Prostate gland (tissue), 2 donors: ENCODE measurements around the gene IL1RAPL2.

Experiments used
- CTCF ChIP-seq, 4 experiments: fragments of 200-600 bp in 2 of 4; fragments of 450-650 bp in 2 of 4; sonication (generic) in 2 of 4; IDR thresholded peaks; 1 replicate in 3 of 4; 2 replicates in 1 of 4; pipeline ENCODE4 v1.5.1; 2016 to 2019; ENCODE audit warnings: antibody characterized with exemption in 4 of 4, mild to moderate bottlenecking in 2 of 4, moderate library complexity in 2 of 4
- POLR2A ChIP-seq: fragments of 450-650 bp; IDR thresholded peaks from one replicate; pipeline ENCODE4 v1.6.1; 2016; ENCODE audit warnings: antibody characterized with exemption, mild to moderate bottlenecking
- POLR2AphosphoS5 ChIP-seq: sonication (generic); formaldehyde crosslinking; IDR thresholded peaks from one replicate; pipeline ENCODE4 v1.6.1; 2017; ENCODE audit warnings: antibody characterized with exemption

DNA sequence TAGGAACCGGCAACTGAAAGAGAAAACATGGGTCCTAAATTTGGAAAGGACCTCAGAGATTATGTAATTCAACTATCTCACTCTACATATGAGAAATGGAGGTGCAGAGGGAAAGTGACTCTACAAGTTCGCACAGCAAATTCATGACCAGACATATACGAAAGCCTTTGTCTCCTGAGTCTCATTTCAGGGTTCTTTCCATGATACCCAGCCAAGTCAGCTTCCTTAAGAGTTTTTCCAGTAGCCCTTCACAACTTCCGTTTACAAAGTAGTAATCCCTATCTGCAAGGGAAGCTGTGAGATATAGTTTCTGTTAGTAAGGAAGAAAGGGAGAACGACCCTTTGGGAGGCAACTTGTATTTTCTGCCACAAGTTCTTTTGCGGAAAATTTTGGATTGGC is 543.9 kb downstream of the IL1RAPL2 start:
- TF ChIP-seq POLR2A: no peak
- no peak for TF ChIP-seq POLR2AphosphoS5
- TF ChIP-seq CTCF (IDR thresholded peaks at IDR 0.05): no peak
